ENCODE measurements around the gene STK26. TPM values are rescaled to one million over a fixed set of nuclear protein-coding genes. Genes with fewer than 3 reads are reported as not detected.
"Not testable (repeated sequence)": the region's sequence is repeated elsewhere in the genome, so short reads cannot be mapped to it uniquely, and the experiment has no call there.

Gene STK26
- total RNA-seq, 2 experiments from 2014 or later, result 75.4 to 79.9 TPM

DNA sequence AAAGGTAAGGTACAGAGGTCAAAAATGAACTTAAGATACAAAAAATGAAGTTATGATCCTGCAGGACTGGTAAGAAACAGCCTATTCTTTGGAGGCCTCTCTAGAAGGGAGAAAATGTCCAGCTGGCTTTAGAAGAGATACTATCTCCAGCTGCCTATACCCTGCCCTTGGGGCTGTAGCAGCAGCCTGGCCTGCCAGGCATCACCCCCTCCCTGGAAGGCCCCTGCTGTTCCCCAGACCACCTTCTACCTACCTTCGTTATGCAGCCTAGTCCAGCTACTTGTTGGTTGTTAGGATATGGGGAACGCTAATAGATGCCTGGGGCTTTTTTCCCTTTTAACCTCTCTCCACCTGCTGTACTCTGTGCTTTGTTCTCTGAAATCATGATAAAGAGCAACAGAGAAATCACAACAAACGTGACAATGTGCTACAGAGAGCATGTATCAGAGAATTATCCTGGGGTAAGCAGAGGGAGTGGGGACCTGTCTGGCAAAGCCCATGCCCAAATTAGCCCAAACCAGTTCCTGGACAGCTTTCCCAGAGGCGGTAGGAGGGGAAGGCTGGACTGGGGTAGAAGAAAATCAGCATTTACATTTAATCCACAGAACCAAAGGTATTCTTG, 70.2 kb downstream of the STK26 start:
- H3K36me3 Mint-ChIP-seq (ENCODE audit: low read depth), result no peaks in the 10 kb centered on the region
- CTCF ChIA-PET, result interaction anchor here (0.7 to 2.8 kb wide), 12 partner anchors 9 to 530 kb away, joined by 3 to 28 read pairs (median 4); partner anchors contain the start of gene RAP2C
- H3K4me1 Mint-ChIP-seq (ENCODE audit: low read depth), result peaks cover 6% of the 10 kb centered on the region
- TF ChIP-seq, protein P1, sequence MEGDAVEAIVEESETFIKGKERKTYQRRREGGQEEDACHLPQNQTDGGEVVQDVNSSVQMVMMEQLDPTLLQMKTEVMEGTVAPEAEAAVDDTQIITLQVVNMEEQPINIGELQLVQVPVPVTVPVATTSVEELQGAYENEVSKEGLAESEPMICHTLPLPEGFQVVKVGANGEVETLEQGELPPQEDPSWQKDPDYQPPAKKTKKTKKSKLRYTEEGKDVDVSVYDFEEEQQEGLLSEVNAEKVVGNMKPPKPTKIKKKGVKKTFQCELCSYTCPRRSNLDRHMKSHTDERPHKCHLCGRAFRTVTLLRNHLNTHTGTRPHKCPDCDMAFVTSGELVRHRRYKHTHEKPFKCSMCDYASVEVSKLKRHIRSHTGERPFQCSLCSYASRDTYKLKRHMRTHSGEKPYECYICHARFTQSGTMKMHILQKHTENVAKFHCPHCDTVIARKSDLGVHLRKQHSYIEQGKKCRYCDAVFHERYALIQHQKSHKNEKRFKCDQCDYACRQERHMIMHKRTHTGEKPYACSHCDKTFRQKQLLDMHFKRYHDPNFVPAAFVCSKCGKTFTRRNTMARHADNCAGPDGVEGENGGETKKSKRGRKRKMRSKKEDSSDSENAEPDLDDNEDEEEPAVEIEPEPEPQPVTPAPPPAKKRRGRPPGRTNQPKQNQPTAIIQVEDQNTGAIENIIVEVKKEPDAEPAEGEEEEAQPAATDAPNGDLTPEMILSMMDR (IDR thresholded peaks at IDR 0.05), result no peak
- H3K27me3 Mint-ChIP-seq, result no peaks in the 10 kb centered on the region
- H3K27ac Mint-ChIP-seq, result no peak overlapping the region
- H3K4me3 Mint-ChIP-seq, result no peak overlapping the region
- POLR2A ChIA-PET, result no interaction called here
- DNase-seq (no peak), ATAC-seq (no peak)
- H3K9me3 Mint-ChIP-seq, result no peaks in the 10 kb centered on the region
- intact Hi-C loops (cut with micrococcal nuclease), result loop anchor here (2.0 to 10.0 kb wide), 2 partner anchors 125 to 521 kb away; partner anchors contain the start of gene RAP2C

GRCh38 chrX:132094164-132094563, 71.1 kb downstream of the STK26 start:
- no peaks in the 10 kb centered on the region for H3K27me3 Mint-ChIP-seq
- intact Hi-C loops (cut with micrococcal nuclease), result loop anchor here (10.0 kb wide), 1 partner anchor 521 kb away; no protein-coding TSS in a partner anchor
- no peak overlapping the region for H3K4me3 Mint-ChIP-seq
- peaks cover 6% of the 10 kb centered on the region for H3K4me1 Mint-ChIP-seq (ENCODE audit: low read depth)
- H3K27ac Mint-ChIP-seq, result no peak overlapping the region
- H3K36me3 Mint-ChIP-seq (ENCODE audit: low read depth), result no peaks in the 10 kb centered on the region
- ChIA-PET CTCF (interaction anchor here (1.7 to 2.8 kb wide), 2 partner anchors 125 to 126 kb away, joined by 4 to 28 read pairs; partner anchors contain the start of gene RAP2C), POLR2A (no interaction called here)
- H3K9me3 Mint-ChIP-seq, result no peaks in the 10 kb centered on the region
- DNase-seq, result no peak
- ATAC-seq, result no peak
- TF ChIP-seq, protein P1 (IDR thresholded peaks at IDR 0.05), result no peak

GRCh38 chrX:132098704-132099103, 75.6 kb downstream of the STK26 start:
- H3K27ac Mint-ChIP-seq; DNase-seq; H3K27me3 Mint-ChIP-seq; H3K4me1 Mint-ChIP-seq (ENCODE audit: low read depth); H3K4me3 Mint-ChIP-seq; CTCF ChIA-PET; H3K9me3 Mint-ChIP-seq; H3K36me3 Mint-ChIP-seq (ENCODE audit: low read depth); POLR2A ChIA-PET; ATAC-seq: not testable (repeated sequence)
- intact Hi-C loops (cut with micrococcal nuclease), result loop anchor here (10.0 kb wide), 1 partner anchor 516 kb away; no protein-coding TSS in a partner anchor

DNA sequence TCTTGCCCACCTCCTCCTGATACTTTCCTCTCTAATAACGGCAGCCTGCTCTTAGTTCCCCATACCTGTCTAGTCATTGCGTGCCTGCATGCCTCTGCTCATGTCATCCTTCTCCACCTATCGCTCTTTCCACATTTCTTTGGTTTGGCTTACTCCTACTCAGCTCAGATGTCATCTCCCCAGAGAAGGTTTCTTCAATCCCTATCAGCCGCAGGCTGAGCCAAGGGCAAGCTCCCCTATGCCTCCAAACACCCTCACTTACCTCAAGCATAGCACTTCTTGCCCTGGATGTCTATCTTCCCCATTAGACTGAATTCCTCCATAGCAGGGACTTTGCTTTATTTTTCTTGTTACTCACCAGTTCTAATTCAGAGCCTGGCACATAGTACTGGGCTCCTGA, 78.1 kb downstream of the STK26 start:
- no peak for ATAC-seq

GRCh38 chrX:132101799-132102198, 78.7 kb downstream of the STK26 start:
- CTCF ChIA-PET, result interaction anchor here (2.9 kb wide), 1 partner anchor 9 kb away, joined by 13 read pairs; no protein-coding TSS in a partner anchor
- H3K36me3 Mint-ChIP-seq (ENCODE audit: low read depth), result no peaks in the 10 kb centered on the region
- POLR2A ChIA-PET, result no interaction called here
- H3K4me3 Mint-ChIP-seq, result no peak overlapping the region
- no peak for DNase-seq
- H3K4me1 Mint-ChIP-seq (ENCODE audit: low read depth), result no peaks in the 10 kb centered on the region
- no peaks in the 10 kb centered on the region for H3K9me3 Mint-ChIP-seq
- ATAC-seq, result no peak
- no peak overlapping the region for H3K27ac Mint-ChIP-seq
- TF ChIP-seq, protein P1 (IDR thresholded peaks at IDR 0.05), result no peak
- intact Hi-C loops (cut with micrococcal nuclease), result no loop called here
- no peaks in the 10 kb centered on the region for H3K27me3 Mint-ChIP-seq

More for the DNA sequence above, 78.1 kb downstream of the STK26 start:
- H3K36me3 Mint-ChIP-seq (ENCODE audit: low read depth), result no peaks in the 10 kb centered on the region
- POLR2A ChIA-PET, result no interaction called here
- H3K9me3 Mint-ChIP-seq, result no peaks in the 10 kb centered on the region
- no peak overlapping the region for H3K27ac Mint-ChIP-seq
- no peaks in the 10 kb centered on the region for H3K4me1 Mint-ChIP-seq (ENCODE audit: low read depth)
- no peak for DNase-seq
- CTCF ChIA-PET, result interaction anchor here (2.9 kb wide), 1 partner anchor 9 kb away, joined by 13 read pairs; no protein-coding TSS in a partner anchor
- intact Hi-C loops (cut with micrococcal nuclease), result no loop called here
- H3K27me3 Mint-ChIP-seq, result no peaks in the 10 kb centered on the region
- H3K4me3 Mint-ChIP-seq, result no peak overlapping the region
- TF ChIP-seq, protein P1 (IDR thresholded peaks at IDR 0.05), result no peak

Measured in activated CD8-positive, alpha-beta T cell treated with anti-CD3 and anti-CD28 coated beads for 36 hours (primary cell).